ENCODE data around the gene CORO2A. TPM values are rescaled to one million over a fixed set of nuclear protein-coding genes. Genes with fewer than 3 reads are reported as not detected.

CORO2A gene, protein sequence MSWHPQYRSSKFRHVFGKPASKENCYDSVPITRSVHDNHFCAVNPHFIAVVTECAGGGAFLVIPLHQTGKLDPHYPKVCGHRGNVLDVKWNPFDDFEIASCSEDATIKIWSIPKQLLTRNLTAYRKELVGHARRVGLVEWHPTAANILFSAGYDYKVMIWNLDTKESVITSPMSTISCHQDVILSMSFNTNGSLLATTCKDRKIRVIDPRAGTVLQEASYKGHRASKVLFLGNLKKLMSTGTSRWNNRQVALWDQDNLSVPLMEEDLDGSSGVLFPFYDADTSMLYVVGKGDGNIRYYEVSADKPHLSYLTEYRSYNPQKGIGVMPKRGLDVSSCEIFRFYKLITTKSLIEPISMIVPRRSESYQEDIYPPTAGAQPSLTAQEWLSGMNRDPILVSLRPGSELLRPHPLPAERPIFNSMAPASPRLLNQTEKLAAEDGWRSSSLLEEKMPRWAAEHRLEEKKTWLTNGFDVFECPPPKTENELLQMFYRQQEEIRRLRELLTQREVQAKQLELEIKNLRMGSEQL
- 1 to 10 TPM; 1.6 to 2.5 (median 2.1) TPM for polyA plus RNA-seq

DNA sequence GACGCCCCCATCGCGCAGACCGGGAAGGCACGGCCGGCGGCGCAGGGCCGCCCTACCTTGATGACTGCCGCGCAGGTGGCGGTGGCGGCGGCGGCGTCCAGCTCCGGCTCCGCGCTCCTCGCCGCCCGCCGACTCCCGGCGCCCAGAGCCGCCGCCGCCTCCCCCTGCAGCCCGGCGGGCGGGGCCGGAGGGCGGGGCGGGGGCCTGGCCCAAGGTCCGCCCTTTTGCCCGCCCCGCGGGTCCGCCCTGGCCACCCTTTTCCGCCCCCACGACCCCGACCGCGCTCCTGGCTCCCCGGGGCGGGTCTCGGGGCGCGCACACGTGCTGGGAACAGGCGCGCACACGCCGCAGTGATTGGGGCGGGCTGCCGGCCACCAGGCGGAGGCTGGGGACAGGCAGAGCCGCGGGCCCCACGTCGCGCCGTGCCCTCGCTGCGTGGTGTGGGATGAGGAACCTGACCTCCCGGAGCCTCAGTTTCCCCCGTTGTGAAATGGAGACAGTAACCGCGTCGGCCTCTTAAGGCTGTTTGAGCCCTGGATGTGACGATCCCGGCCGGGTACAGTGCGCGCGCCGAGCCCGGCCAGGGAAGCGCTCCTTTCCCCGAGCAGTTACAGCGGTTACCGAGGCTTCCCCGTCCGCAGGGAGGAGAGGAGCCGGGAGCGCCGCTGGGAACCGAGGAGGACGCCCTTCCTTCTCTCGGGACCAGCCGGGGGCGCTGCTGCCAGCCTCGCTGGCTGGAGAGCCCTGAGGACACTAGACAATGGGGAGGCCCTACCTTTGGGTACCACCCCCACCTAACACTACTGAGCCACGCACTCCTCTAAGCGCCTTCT lies at the start of gene CORO2A:
CORO2A (minus strand) TSS at position 135 of the 833 bp plus-strand sequence. CDS start 34,977 bp downstream, outside the sequence.
- H3K4me3 Mint-ChIP-seq, result peak within 1 kb of the TSS; percentile 77 to 86 (median 84)
- peak; percentile 68 to 79 (median 77) for DNase-seq
- no peaks in the 10 kb centered on the region for H3K36me3 Mint-ChIP-seq
- H3K9me3 Mint-ChIP-seq, result no peaks in the 10 kb centered on the region
- H3K27ac Mint-ChIP-seq, result peak within 1 kb of the TSS in 5 of 6 donors; percentile 14 to 43 (median 33)
- peaks cover 0 to 7% (median 4%) of the 10 kb centered on the region in 3 donors for H3K27me3 Mint-ChIP-seq (ENCODE audit: low read depth in 3 of 3)
- H3K4me1 Mint-ChIP-seq, result peaks cover 6 to 7% of the 10 kb centered on the region in 2 donors

DNA sequence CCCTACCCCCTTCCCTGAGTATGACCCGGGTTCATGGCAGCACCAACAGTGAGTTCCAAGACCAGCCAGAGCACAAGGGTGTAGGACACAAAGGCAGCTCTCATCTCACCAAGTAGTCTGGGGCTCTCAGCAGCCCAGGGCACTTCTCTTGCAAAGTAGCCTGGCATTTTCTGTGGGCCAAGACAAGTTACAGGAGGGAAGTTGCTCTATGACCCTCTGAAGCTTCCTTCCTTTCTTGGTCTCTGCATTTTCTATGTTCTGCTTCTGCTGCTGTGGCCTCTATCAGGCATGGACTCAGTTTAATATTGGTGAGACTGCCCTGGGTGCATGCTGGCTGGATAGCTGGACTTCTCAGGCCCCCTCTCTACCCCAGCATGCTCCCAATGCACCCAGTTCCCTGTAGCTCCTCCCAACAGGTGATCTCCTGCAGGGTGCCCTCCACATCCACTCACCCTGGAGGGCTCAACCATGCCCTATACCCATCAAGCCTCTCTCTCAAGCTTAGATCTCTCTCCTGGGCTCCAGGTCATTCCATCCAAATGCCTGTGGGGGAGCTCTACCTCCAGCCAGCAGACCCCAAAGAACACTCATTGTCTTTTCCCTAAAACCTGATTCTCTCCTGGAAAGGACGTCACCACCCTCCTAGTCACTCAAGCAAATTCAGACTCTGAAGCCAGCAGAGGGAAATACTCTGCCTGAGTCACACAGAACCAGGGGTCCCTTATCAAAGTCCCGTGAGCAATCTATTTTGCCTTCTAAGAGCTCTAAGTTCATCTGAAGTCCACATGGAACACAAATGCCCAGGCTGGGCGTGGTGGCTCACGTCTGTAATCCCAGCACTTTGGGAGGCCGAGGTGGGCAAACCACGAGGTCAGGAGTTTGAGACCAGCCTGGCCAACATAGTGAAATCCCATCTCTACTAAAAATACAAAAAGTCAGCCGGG lies 49.2 kb upstream of the CORO2A start:
- H3K27me3 Mint-ChIP-seq (ENCODE audit: low read depth in 3 of 3), result no peaks in the 10 kb centered on the region
- no peaks in the 10 kb centered on the region for H3K4me1 Mint-ChIP-seq
- DNase-seq, result no peak
- no peaks in the 10 kb centered on the region for H3K9me3 Mint-ChIP-seq
- H3K36me3 Mint-ChIP-seq, result peaks cover 2 to 11% (median 4%) of the 10 kb centered on the region in 3 donors
- no peak overlapping the region for H3K4me3 Mint-ChIP-seq
- peak overlapping the region in 1 of 6 donors; percentile 40 for H3K27ac Mint-ChIP-seq

DNA sequence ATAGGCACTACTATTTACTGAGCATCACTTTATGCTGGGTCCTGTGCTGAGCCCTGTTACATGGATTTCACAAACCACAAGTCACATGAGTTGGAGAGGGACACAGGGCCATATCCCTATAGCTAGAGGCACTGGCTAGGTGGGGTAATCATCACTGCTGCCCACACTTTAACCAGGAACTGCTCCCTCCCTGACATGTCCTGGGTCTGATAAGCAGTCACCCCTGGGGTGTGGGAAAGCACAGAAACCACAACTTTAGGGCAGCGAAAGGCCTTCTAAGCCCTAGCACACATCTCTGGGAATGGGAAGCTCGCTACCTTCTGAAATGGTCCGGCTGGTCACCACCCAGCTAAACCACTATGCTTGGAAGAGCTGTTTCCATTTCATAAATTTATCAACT lies 48.0 kb upstream of the CORO2A start:
- DNase-seq, result no peak
- Mint-ChIP-seq H3K4me3 (no peak overlapping the region), H3K27ac (no peak overlapping the region), H3K9me3 (no peaks in the 10 kb centered on the region), H3K36me3 (peaks cover 5 to 10% (median 5%) of the 10 kb centered on the region in 3 donors), H3K27me3 (ENCODE audit: low read depth in 3 of 3) (peaks cover 0 to 1% (median 0%) of the 10 kb centered on the region in 3 donors), H3K4me1 (no peaks in the 10 kb centered on the region)

DNA sequence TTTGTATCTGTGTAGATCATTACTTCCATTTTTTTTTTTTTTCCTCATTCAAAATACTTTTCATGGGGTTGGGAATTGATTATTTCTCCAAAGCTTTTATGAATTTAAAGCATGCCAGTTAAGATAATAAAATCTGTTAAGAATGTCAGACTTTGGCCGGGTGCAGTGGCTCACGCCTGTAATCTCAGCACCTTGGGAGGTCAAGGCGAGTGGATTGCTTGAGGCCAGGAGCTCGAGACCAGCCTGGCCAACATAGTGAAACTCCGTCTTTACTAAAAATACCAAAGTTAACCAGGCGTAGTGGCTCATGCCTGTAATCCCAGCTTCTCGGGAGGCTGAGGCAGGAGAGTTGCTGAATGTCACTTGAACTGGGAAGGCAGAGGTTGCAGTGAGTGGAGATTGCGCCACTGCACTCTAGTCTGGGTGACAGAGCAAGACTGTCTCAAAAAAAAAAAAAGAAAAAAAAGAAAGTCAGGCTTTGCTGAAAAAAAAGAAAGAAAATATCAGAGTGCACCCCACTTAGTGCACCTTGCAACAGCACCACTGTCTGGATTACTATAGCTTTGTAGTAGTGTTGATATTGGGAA lies 44.6 kb upstream of the CORO2A start:
- DNase-seq, result no peak
- Mint-ChIP-seq H3K36me3 (peaks cover 10 to 19% (median 13%) of the 10 kb centered on the region in 3 donors), H3K4me3 (no peak overlapping the region), H3K27me3 (ENCODE audit: low read depth in 3 of 3) (peaks cover 0 to 1% (median 0%) of the 10 kb centered on the region in 3 donors), H3K4me1 (no peaks in the 10 kb centered on the region), H3K27ac (no peak overlapping the region), H3K9me3 (no peaks in the 10 kb centered on the region)

- Mint-ChIP-seq H3K27ac (no peak overlapping the region), H3K4me1 (no peaks in the 10 kb centered on the region), H3K36me3 (peaks cover 9 to 31% (median 16%) of the 10 kb centered on the region in 3 donors), H3K4me3 (no peak overlapping the region), H3K9me3 (no peaks in the 10 kb centered on the region), H3K27me3 (ENCODE audit: low read depth in 3 of 3) (peaks cover 0 to 1% (median 0%) of the 10 kb centered on the region in 3 donors)
- DNase-seq, result no peak
Measured at GRCh38 chr9:98235126-98235525, 42.7 kb upstream of the CORO2A start.

DNA sequence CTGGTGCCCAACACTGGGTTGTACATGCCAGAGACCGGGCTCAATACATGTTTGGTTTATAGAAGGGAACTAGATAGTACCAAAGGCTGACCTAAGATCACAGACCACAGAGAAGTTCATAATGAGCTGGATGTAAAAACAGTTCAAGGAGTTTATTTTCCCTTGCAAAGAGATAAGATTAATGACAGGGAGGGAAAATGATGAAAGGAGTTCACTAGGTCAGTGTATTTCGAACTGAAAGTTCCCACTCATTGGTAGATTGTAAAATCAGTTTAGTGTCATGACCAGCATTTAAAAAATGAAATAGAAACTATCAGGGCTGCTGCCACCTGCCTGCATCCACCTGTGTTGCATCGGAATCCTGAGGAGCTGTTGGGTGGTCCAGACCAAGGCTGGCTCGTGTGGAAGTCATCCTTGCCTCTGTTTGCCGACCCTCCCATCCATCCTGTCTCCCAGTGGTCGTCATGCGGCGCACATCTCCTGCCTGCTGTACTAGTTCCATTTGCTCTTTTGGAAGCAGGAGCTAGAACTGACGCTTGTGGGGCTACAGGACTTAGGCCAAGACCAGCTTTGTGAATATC lies 41.9 kb upstream of the CORO2A start:
- H3K4me1 Mint-ChIP-seq, result no peaks in the 10 kb centered on the region
- peaks cover 0 to 1% (median 0%) of the 10 kb centered on the region in 3 donors for H3K27me3 Mint-ChIP-seq (ENCODE audit: low read depth in 3 of 3)
- no peak overlapping the region for H3K27ac Mint-ChIP-seq
- no peaks in the 10 kb centered on the region for H3K9me3 Mint-ChIP-seq
- DNase-seq, result no peak
- H3K4me3 Mint-ChIP-seq, result no peak overlapping the region
- H3K36me3 Mint-ChIP-seq, result peaks cover 5 to 37% (median 16%) of the 10 kb centered on the region in 3 donors

GRCh38 chr9:98232926-98233325 lies 40.5 kb upstream of the CORO2A start:
- H3K4me1 Mint-ChIP-seq, result no peaks in the 10 kb centered on the region
- no peak overlapping the region for H3K27ac Mint-ChIP-seq
- no peak overlapping the region for H3K4me3 Mint-ChIP-seq
- peaks cover 10 to 46% (median 12%) of the 10 kb centered on the region in 3 donors for H3K36me3 Mint-ChIP-seq
- no peak for DNase-seq
- peaks cover 0 to 1% (median 0%) of the 10 kb centered on the region in 3 donors for H3K27me3 Mint-ChIP-seq (ENCODE audit: low read depth in 3 of 3)
- no peaks in the 10 kb centered on the region for H3K9me3 Mint-ChIP-seq

DNA sequence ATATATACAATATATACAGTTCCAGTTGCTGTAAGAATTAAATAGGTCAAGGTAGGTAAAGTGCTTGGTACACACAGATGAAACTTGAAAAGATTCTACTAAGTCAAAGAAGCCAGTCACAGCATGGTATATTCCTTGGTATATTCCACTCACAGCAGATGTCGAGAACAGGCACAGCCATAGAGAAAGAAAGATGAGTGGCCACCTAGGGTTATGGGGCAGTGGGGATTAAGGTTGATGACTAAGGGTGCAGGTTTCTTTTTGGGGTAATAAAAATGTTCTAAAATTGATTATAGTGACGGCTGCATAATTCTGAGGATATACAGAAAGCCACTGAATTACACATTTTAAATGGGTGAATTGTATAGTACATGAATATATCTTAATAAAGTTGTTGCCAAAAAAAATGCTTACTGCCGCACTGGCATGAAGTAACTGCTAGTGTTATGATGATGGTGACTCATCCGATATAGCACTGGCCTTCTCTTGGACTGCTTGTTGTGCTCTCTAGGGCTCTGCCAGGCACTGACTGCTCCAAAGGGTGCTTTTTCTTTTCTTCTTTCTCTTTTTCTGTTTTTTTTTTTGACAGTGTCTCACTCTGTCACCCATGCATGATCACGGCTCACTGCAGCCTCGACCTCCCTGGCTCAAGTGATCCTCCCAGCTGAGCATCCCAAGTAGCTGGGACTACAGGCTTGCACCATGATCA lies 39.5 kb upstream of the CORO2A start:
- H3K4me1 Mint-ChIP-seq, result no peaks in the 10 kb centered on the region
- DNase-seq, result no peak
- H3K9me3 Mint-ChIP-seq, result no peaks in the 10 kb centered on the region
- H3K27ac Mint-ChIP-seq, result no peak overlapping the region
- no peak overlapping the region for H3K4me3 Mint-ChIP-seq
- H3K36me3 Mint-ChIP-seq, result peaks cover 12 to 50% (median 14%) of the 10 kb centered on the region in 3 donors
- peaks cover 0 to 1% (median 0%) of the 10 kb centered on the region in 3 donors for H3K27me3 Mint-ChIP-seq (ENCODE audit: low read depth in 3 of 3)

GRCh38 chr9:98230789-98231188 lies 38.4 kb upstream of the CORO2A start:
- H3K4me3 Mint-ChIP-seq, result no peak overlapping the region
- H3K4me1 Mint-ChIP-seq, result no peaks in the 10 kb centered on the region
- no peaks in the 10 kb centered on the region for H3K9me3 Mint-ChIP-seq
- no peak overlapping the region for H3K27ac Mint-ChIP-seq
- peaks cover 0 to 1% (median 0%) of the 10 kb centered on the region in 3 donors for H3K27me3 Mint-ChIP-seq (ENCODE audit: low read depth in 3 of 3)
- peaks cover 15 to 50% (median 19%) of the 10 kb centered on the region in 3 donors for H3K36me3 Mint-ChIP-seq
- no peak for DNase-seq

- Mint-ChIP-seq H3K27ac (no peak overlapping the region), H3K4me1 (no peaks in the 10 kb centered on the region), H3K27me3 (ENCODE audit: low read depth in 3 of 3) (no peaks in the 10 kb centered on the region), H3K36me3 (peaks cover 15 to 47% (median 17%) of the 10 kb centered on the region in 3 donors), H3K9me3 (no peaks in the 10 kb centered on the region), H3K4me3 (no peak overlapping the region)
- DNase-seq, result no peak
Measured at GRCh38 chr9:98230304-98230703, 37.9 kb upstream of the CORO2A start.

DNA sequence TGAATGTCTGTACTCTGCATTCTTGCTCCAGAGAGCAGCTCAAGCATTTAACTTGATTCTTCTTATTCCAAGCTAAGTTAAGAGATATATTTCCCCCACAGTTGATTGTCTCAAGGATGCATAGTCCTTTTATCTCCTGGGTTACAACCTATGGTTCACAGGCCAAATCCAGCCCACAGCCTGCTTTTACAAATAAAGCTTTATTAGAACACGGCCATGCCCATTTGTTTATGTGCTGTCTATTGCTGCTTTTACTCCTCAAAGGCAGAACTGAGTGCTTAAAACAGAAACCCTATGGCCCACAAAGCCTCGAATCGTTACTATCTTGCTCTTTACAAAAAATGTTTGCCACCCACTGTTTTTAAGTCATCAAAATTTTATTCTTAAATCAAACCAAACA lies 37.2 kb upstream of the CORO2A start:
- H3K9me3 Mint-ChIP-seq, result no peaks in the 10 kb centered on the region
- H3K4me3 Mint-ChIP-seq, result no peak overlapping the region
- no peaks in the 10 kb centered on the region for H3K27me3 Mint-ChIP-seq (ENCODE audit: low read depth in 3 of 3)
- no peak for DNase-seq
- H3K27ac Mint-ChIP-seq, result no peak overlapping the region
- no peaks in the 10 kb centered on the region for H3K4me1 Mint-ChIP-seq
- H3K36me3 Mint-ChIP-seq, result peaks cover 13 to 45% (median 15%) of the 10 kb centered on the region in 3 donors

GRCh38 chr9:98229090-98229395 lies 36.6 kb upstream of the CORO2A start:
- DNase-seq, result no peak
- Mint-ChIP-seq H3K36me3 (peaks cover 12 to 42% (median 13%) of the 10 kb centered on the region in 3 donors), H3K9me3 (no peaks in the 10 kb centered on the region)

More at GRCh38 chr9:98229090-98229395, 36.6 kb upstream of the CORO2A start:
- H3K27ac Mint-ChIP-seq, result no peak overlapping the region
- H3K27me3 Mint-ChIP-seq (ENCODE audit: low read depth in 3 of 3), result no peaks in the 10 kb centered on the region
- H3K4me3 Mint-ChIP-seq, result no peak overlapping the region
- no peaks in the 10 kb centered on the region for H3K4me1 Mint-ChIP-seq

Data from immature natural killer cell (primary cell).